ENCODE measurements around the gene CCBE1. TPM values are rescaled to one million over a fixed set of nuclear protein-coding genes. Genes with fewer than 3 reads are reported as not detected.

CCBE1 gene
- total and polyA plus RNA-seq, 12 donors: 4.8 to 56.8 (median 26.4) TPM

DNA sequence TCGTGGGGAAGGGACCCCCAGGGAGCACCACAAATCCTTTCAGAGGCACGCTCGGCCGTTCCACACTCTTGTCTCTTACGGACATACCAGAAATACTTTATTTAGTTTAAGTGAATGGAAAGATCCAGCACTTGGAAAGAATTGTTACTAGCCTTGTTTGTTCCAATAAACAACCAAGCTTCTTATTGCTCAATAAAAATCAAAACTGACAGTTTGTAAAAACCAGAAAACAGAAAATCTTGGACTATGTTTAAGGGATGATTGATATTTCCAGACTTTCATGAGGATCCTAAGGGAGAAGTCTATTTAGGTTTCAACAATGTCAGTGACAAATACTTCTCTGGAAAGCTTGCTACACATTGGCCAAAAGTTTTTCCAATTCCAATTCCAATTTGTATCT lies 31.6 kb upstream of the CCBE1 start:
- no peak overlapping the region for H3K27ac ChIP-seq
- H3K27me3 ChIP-seq: no peaks in the 10 kb centered on the region
- H3K9me3 ChIP-seq (replicated peaks in 1 of 3): no peaks in the 10 kb centered on the region
- intact Hi-C loops (cut with DNase I): no loop called here
- DNase-seq: no peak
- H3K36me3 ChIP-seq (replicated peaks in 1 of 2): no peaks in the 10 kb centered on the region
- no peak for TF ChIP-seq POLR2A (IDR thresholded peaks at IDR 0.05)
- H3K4me3 ChIP-seq: no peak overlapping the region
- H3K4me1 ChIP-seq (replicated peaks in 1 of 2): no peaks in the 10 kb centered on the region
- WGBS, 4 donors: 76 to 88% (median 87%) methylated on average over 5 of the region's 5 CpGs

GRCh38 chr18:59725142-59725541 lies 27.9 kb upstream of the CCBE1 start:
- intact Hi-C loops (cut with DNase I): no loop called here
- Histone ChIP-seq H3K9me3 (replicated peaks in 1 of 3) (no peaks in the 10 kb centered on the region), H3K4me3 (no peak overlapping the region), H3K4me1 (replicated peaks in 1 of 2) (no peaks in the 10 kb centered on the region), H3K36me3 (replicated peaks in 1 of 2) (no peaks in the 10 kb centered on the region), H3K27ac (no peak overlapping the region), H3K27me3 (no peaks in the 10 kb centered on the region)
- no peak for DNase-seq
- TF ChIP-seq, protein P1, sequence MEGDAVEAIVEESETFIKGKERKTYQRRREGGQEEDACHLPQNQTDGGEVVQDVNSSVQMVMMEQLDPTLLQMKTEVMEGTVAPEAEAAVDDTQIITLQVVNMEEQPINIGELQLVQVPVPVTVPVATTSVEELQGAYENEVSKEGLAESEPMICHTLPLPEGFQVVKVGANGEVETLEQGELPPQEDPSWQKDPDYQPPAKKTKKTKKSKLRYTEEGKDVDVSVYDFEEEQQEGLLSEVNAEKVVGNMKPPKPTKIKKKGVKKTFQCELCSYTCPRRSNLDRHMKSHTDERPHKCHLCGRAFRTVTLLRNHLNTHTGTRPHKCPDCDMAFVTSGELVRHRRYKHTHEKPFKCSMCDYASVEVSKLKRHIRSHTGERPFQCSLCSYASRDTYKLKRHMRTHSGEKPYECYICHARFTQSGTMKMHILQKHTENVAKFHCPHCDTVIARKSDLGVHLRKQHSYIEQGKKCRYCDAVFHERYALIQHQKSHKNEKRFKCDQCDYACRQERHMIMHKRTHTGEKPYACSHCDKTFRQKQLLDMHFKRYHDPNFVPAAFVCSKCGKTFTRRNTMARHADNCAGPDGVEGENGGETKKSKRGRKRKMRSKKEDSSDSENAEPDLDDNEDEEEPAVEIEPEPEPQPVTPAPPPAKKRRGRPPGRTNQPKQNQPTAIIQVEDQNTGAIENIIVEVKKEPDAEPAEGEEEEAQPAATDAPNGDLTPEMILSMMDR (IDR thresholded peaks at IDR 0.05): no peak
- no peak for TF ChIP-seq POLR2A (IDR thresholded peaks at IDR 0.05)

DNA sequence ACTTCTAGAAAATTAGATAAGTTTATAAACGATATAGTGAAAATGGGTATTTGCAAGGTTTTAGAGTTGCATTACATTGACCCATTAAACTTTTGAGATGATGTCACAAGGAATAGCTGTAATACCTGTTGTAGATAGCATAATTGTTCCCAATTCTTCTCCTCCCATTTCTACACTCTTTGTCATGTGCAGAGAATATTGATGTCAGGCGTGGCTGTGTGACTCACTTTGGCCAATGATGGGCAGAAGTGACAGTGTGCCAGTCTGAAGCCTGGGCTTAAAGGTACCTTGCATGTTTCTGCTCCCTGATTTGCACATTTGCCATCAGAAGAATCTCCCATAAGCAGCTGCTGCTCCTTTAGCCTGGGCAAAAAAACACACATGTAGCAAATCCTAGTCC lies 26.9 kb upstream of the CCBE1 start:
- no peak for TF ChIP-seq POLR2A (IDR thresholded peaks at IDR 0.05)
- TF ChIP-seq, protein P1 (IDR thresholded peaks at IDR 0.05): no peak
- 73 to 83% (median 80%) methylated on average over 2 of the region's 2 CpGs for WGBS, 4 donors

DNA sequence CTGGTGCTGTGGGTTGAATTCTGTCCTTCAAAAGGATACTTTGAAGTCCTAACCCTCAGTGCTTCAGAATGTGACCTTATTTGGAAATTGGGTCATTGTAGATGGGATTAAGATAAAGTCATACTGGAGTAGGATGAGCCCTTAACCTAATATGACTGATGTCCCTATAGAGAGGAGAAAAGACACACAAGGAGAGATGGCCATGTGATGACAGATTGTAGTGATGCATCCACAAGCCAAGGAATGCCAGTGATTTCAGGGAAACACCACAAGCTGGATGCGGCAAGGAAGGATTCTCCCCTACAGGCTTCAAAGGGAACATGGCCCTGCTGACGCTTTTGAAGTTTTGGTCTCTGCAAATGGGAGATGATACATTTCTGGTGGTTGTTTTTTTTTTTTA lies 24.7 kb upstream of the CCBE1 start:
- WGBS, 4 donors: 91 to 97% (median 94%) methylated on average over 2 of the region's 2 CpGs
- H3K36me3 ChIP-seq (replicated peaks in 1 of 2): no peaks in the 10 kb centered on the region
- no peak for TF ChIP-seq POLR2A (IDR thresholded peaks at IDR 0.05)
- TF ChIP-seq, protein P1 (IDR thresholded peaks at IDR 0.05): no peak
- no peak for DNase-seq
- H3K9me3 ChIP-seq (replicated peaks in 1 of 3): no peaks in the 10 kb centered on the region
- intact Hi-C loops (cut with DNase I): no loop called here
- no peaks in the 10 kb centered on the region for H3K4me1 ChIP-seq (replicated peaks in 1 of 2)
- H3K4me3 ChIP-seq: no peak overlapping the region
- no peaks in the 10 kb centered on the region for H3K27me3 ChIP-seq
- no peak overlapping the region for H3K27ac ChIP-seq

More for the DNA sequence above, 26.9 kb upstream of the CCBE1 start:
- Histone ChIP-seq H3K4me1 (replicated peaks in 1 of 2) (no peaks in the 10 kb centered on the region), H3K36me3 (replicated peaks in 1 of 2) (no peaks in the 10 kb centered on the region), H3K27ac (no peak overlapping the region), H3K9me3 (replicated peaks in 1 of 3) (no peaks in the 10 kb centered on the region), H3K27me3 (no peaks in the 10 kb centered on the region), H3K4me3 (no peak overlapping the region)
- intact Hi-C loops (cut with DNase I): no loop called here
- DNase-seq: no peak

- no peaks in the 10 kb centered on the region for H3K27me3 ChIP-seq
- TF ChIP-seq, protein P1 (IDR thresholded peaks at IDR 0.05): no peak
- TF ChIP-seq POLR2A (IDR thresholded peaks at IDR 0.05): no peak
- WGBS, 4 donors: 91 to 93% (median 92%) methylated on average over 2 of the region's 2 CpGs
- no peaks in the 10 kb centered on the region for H3K9me3 ChIP-seq (replicated peaks in 1 of 3)
- H3K36me3 ChIP-seq (replicated peaks in 1 of 2): no peaks in the 10 kb centered on the region
- intact Hi-C loops (cut with DNase I): no loop called here
- H3K4me3 ChIP-seq: no peak overlapping the region
- no peak for DNase-seq
- H3K4me1 ChIP-seq (replicated peaks in 1 of 2): peaks cover 0 to under 1% of the 10 kb centered on the region in 2 donors
- no peak overlapping the region for H3K27ac ChIP-seq
These were observed 24.0 kb upstream of the CCBE1 start for GRCh38 chr18:59721211-59721610.

Data from adrenal gland (tissue), 12 donors.